Prostate gland (tissue), 2 donors: ENCODE data around the gene CARD8. TPM values are rescaled to one million over a fixed set of nuclear protein-coding genes. Genes with fewer than 3 reads are reported as not detected.

Experiments
- DNase-seq: peaks from one replicate; pipeline ENCODE4 v3.0.0-alpha.2; 2019; ENCODE audit warnings: low spot score
- H3K27ac ChIP-seq, 2 donors: fragments of 200-600 bp; sonication (generic); 2 replicates each; pipeline ENCODE4 v1.5.1; 2017 to 2019
- H3K27me3 ChIP-seq: fragments of 200-600 bp; sonication (generic); replicated peaks from 2 replicates; pipeline ENCODE4 v1.5.1; 2019; ENCODE audit not compliant: insufficient read depth
- H3K36me3 ChIP-seq, 2 donors: fragments of 200-600 bp; sonication (generic); 1 replicate in 1 of 2; 2 replicates in 1 of 2; pipeline versions ENCODE4 v1.5.1 to v1.8.1; 2017 to 2019
- H3K4me1 ChIP-seq: fragments of 200-600 bp; sonication (generic); replicated peaks from 2 replicates; pipeline ENCODE4 v1.5.1; 2019
- H3K4me3 ChIP-seq, 2 donors: fragments of 200-600 bp; sonication (generic); 2 replicates each; pipeline ENCODE4 v1.5.1; 2017 to 2019
- H3K9me3 ChIP-seq: fragments of 200-600 bp; sonication (generic); 2 replicates; pipeline ENCODE4 v1.5.1; 2017
- CTCF ChIP-seq, 4 experiments: fragments of 200-600 bp in 2 of 4; fragments of 450-650 bp in 2 of 4; sonication (generic) in 2 of 4; IDR thresholded peaks; 1 replicate in 3 of 4; 2 replicates in 1 of 4; pipeline ENCODE4 v1.5.1; 2016 to 2019; ENCODE audit warnings: antibody characterized with exemption in 4 of 4, mild to moderate bottlenecking in 2 of 4, moderate library complexity in 2 of 4
- POLR2A ChIP-seq: fragments of 450-650 bp; IDR thresholded peaks from one replicate; pipeline ENCODE4 v1.6.1; 2016; ENCODE audit warnings: antibody characterized with exemption, mild to moderate bottlenecking
- POLR2AphosphoS5 ChIP-seq: sonication (generic); formaldehyde crosslinking; IDR thresholded peaks from one replicate; pipeline ENCODE4 v1.6.1; 2017; ENCODE audit warnings: antibody characterized with exemption
- WGBS: methylation state at CpG from one replicate; pipeline ENCODE4 v1.1.5; 2018; 5-methylcytosine and 5-hydroxymethylcytosine counted together
- intact Hi-C: fragments of 100-400 bp; cut with DNase I; formaldehyde crosslinking; loops from one replicate; pipeline ENCODE4 v1.14.2; 2022
- total RNA-seq, 2 donors: library from RNA; depleted of rRNA; stranded (reverse); fragments of >200 nt; gene quantifications; one replicate each; pipeline ENCODE4 v1.1.0, GENCODE V29; 2016

The CARD8 gene
- total RNA-seq, 2 donors from 2014 or later: 12.6 to 49.0 TPM

DNA sequence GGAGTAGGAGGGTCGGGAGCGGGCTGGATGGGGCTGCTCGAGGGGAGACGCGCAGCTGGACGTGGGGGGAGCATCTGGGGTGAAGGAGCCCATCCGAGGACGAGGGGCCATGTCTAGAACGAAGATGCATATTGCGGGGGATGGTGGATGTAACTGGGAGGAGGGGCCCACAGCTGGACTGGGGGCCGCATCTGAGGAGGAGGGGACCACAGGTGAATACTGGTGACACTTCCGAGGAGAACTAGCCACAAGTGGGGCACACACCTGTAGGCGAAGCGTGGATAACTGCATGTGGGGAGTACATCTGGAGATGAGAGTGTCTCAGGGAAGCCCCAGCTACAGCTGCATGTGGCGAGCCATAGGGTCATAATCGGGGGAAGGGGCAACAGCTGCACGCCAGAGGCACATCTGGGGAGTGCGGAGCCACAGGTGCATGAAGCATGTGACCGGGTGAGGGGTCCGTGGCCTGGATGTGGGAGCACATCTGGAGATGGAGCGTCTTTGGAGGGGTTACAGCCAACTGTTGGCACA lies 84.8 kb downstream of the CARD8 start:
- H3K4me3 ChIP-seq: peak overlapping the region; percentile 76 to 83
- intact Hi-C loops: no loop called here
- 2% methylated on average over 21 of the region's 21 CpGs for WGBS
- no peaks in the 10 kb centered on the region for H3K36me3 ChIP-seq
- H3K27me3 ChIP-seq: no peaks in the 10 kb centered on the region
- no peak for DNase-seq
- H3K4me1 ChIP-seq: peaks cover 3% of the 10 kb centered on the region
- no peaks in the 10 kb centered on the region for H3K9me3 ChIP-seq
- peak overlapping the region; percentile 93 to 94 for H3K27ac ChIP-seq
- no peak for TF ChIP-seq POLR2A
- no peak for TF ChIP-seq CTCF (IDR thresholded peaks at IDR 0.05)

DNA sequence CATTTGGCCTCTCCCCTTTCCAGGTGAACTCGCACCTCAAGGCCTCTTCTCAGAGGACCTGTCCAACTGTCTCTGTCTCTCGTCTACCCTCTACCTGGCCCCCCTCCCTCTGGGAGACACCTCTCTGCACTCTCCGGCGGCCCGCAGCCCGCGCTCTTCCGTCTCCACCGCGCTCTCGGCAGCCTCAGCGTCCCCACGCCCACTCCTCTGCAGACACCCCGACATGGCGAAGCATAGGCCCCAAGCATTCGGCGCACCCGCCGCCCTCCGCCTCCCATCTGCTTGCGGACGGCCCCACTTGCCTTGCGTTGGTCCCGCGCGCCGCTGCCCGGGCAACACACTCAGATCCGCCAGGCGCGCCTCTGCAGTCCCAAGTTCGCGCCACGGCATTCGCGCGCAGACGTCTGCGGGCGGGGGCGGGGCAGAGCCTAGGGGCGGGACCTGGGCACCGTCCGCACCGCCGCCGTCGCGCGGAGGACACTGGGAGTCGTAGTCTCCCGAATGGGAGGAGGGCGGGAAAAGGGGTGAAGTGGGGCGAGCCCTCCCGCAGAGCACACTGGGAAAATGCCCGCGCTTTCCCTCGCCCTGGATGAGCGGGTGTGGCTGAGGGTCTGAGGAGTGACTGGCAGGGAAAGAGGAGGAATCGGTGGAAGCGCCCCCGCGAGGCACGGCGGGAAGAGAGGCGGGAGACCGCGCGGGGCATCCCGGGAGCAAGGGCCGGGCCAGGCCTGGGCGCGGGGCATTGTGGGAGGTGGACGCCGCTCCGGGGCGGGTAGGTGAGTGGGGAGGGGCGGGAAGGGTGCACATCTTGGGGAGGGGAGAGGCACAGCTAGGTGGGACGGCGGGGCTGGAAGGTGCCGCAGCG lies 85.5 kb downstream of the CARD8 start, which contains the start of the genes LIG1 and ZSWIM9:
Gene LIG1 (minus strand): TSS at position 406 of the 865 bp plus-strand sequence. CDS start 4,778 bp downstream, outside the sequence.
Gene ZSWIM9 (plus strand): TSS at position 742 of the 865 bp plus-strand sequence. CDS start 1,123 bp downstream, outside the sequence.
- intact Hi-C loops: no loop called here
- Histone ChIP-seq H3K36me3 (no peaks in the 10 kb centered on the region), H3K27ac (peak within 1 kb of the TSS; percentile 93 to 94), H3K4me3 (peak within 1 kb of the TSS; percentile 76 to 83), H3K9me3 (no peaks in the 10 kb centered on the region), H3K4me1 (peaks cover 3% of the 10 kb centered on the region), H3K27me3 (no peaks in the 10 kb centered on the region)
- WGBS: under 1% methylated on average over 45 of the region's 82 CpGs
- peak; percentile 95 for TF ChIP-seq POLR2AphosphoS5
- TF ChIP-seq POLR2A: peak; percentile 28
- TF ChIP-seq CTCF (IDR thresholded peaks at IDR 0.05): peak in 2 of 4 experiments; percentile 32 to 48
- DNase-seq: peak; percentile 89

GRCh38 chr19:48169578-48169938 lies 86.2 kb downstream of the CARD8 start:
- H3K4me1 ChIP-seq: peaks cover 3% of the 10 kb centered on the region
- no peaks in the 10 kb centered on the region for H3K9me3 ChIP-seq
- peak overlapping the region; percentile 93 to 94 for H3K27ac ChIP-seq
- peak overlapping the region; percentile 76 to 83 for H3K4me3 ChIP-seq
- H3K27me3 ChIP-seq: no peaks in the 10 kb centered on the region
- whole genome bisulfite sequencing: 5% methylated on average over 15 of the region's 15 CpGs
- peak; percentile 81 for DNase-seq
- TF ChIP-seq POLR2A (peak; percentile 21), CTCF (IDR thresholded peaks at IDR 0.05) (no peak)
- intact Hi-C loops: no loop called here
- H3K36me3 ChIP-seq: no peaks in the 10 kb centered on the region

DNA sequence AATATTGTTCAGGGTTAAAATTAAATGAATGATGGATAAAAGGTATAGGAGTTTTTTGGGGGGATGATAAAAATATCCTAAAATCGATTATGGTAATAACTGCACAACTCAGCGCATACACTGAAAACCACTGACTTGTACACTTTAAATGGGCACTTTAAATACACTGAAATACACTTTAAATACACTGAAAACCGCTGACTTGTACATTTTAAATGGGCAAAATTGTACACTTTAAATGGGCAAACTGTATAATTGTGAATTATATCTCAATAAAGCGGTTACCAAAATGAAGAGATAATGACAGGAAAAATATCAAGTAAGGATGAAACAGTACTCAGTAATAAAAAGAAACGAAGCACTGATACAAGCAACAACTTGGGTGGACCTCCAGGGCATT lies 87.0 kb downstream of the CARD8 start:
- no peaks in the 10 kb centered on the region for H3K36me3 ChIP-seq
- peaks cover 3% of the 10 kb centered on the region for H3K4me1 ChIP-seq
- no peak for DNase-seq
- intact Hi-C loops: no loop called here
- H3K9me3 ChIP-seq: no peaks in the 10 kb centered on the region
- WGBS: 80% methylated on average over 5 of the region's 5 CpGs
- no peak overlapping the region for H3K27ac ChIP-seq
- H3K27me3 ChIP-seq: no peaks in the 10 kb centered on the region
- TF ChIP-seq CTCF (IDR thresholded peaks at IDR 0.05) (no peak), POLR2A (no peak), POLR2AphosphoS5 (no peak)
- no peak overlapping the region for H3K4me3 ChIP-seq
